ENCODE data around the gene ACAD8.
"Not testable (repeated sequence)": the region's sequence is repeated elsewhere in the genome, so short reads cannot be mapped to it uniquely, and the experiment has no call there.

- TF ChIP-seq, protein P1, sequence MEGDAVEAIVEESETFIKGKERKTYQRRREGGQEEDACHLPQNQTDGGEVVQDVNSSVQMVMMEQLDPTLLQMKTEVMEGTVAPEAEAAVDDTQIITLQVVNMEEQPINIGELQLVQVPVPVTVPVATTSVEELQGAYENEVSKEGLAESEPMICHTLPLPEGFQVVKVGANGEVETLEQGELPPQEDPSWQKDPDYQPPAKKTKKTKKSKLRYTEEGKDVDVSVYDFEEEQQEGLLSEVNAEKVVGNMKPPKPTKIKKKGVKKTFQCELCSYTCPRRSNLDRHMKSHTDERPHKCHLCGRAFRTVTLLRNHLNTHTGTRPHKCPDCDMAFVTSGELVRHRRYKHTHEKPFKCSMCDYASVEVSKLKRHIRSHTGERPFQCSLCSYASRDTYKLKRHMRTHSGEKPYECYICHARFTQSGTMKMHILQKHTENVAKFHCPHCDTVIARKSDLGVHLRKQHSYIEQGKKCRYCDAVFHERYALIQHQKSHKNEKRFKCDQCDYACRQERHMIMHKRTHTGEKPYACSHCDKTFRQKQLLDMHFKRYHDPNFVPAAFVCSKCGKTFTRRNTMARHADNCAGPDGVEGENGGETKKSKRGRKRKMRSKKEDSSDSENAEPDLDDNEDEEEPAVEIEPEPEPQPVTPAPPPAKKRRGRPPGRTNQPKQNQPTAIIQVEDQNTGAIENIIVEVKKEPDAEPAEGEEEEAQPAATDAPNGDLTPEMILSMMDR (IDR thresholded peaks at IDR 0.05): not testable (repeated sequence)
- not testable (repeated sequence) for TF ChIP-seq POLR2A (IDR thresholded peaks at IDR 0.05)
These were observed 1.8 kb downstream of the ACAD8 start for GRCh38 chr11:134255184-134255561.
